ENCODE measurements around the gene LRFN2.

Gene LRFN2

DNA sequence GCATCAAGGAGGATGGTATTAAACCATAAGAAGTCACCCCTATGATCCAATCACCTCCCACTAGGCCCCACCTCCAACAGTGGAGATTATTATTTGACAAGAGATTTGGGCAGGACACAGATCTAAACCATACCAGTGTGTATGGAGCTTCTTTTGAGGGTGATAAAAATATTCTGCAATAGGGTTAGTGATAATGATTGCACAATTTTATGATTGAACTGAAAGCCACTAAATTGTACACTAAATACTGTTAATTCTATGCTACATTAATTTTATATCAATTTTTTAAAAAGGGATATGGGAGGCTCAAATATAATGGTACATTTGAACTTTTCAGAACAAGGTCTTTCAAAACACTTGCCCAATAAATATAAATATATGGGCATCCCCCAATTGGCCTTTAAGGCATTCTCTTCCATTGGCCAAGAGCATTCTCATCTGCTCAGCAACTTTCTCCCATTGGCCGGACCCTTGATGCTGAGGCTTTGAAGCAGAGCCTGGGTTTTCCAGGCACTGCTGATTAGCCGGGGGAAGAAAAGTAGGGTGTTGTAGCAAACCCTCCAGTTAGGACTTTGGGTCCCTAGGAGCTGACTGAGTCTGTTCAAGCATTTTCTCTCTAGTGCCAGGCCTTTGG is 209.9 kb downstream of the LRFN2 start:
- no peak for DNase-seq (ENCODE audit: low read depth)

DNA sequence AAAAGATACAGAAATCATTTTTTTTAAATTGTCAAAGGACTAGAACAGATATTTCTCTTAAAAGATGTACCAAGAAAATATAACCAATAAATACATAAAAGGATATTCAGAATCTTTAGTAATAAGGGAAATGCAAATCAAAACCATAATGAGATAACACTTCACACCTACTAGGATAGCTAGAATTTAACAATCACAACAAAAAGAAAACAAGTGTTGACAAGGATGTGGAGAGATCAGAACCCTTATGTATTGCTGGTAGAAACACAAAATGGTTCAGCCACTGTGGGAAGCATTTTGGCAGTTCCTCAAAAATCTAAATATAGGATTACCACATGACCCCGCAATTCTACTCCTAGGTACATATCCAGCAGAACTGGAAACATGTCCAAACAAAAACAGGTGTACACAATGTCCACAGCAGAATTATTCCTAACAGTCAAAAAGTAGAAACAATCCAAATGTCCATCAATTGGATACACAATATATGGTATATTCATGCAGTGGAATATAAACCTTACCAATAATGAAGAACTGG is 211.0 kb downstream of the LRFN2 start:
- no peak for DNase-seq (ENCODE audit: low read depth)

DNA sequence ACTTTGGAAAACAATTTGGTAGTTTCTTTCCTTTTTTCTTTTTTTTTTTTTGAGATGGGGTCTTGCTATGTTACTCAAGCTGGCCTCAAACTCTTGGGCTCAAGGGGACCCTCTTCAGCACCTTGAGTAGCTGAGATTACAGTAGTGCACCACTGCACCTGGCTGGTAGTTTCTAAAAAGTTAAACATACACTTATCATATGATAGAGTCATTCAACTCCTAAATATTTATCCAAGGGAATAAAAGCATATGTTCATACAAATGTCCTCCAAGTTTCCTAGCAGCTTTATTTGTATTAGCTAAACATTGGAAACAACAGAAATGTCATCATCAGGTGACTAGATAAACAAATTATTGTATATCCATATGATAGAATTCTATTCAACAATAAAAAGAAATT is 213.9 kb downstream of the LRFN2 start:
- no peak for DNase-seq (ENCODE audit: low read depth)

DNA sequence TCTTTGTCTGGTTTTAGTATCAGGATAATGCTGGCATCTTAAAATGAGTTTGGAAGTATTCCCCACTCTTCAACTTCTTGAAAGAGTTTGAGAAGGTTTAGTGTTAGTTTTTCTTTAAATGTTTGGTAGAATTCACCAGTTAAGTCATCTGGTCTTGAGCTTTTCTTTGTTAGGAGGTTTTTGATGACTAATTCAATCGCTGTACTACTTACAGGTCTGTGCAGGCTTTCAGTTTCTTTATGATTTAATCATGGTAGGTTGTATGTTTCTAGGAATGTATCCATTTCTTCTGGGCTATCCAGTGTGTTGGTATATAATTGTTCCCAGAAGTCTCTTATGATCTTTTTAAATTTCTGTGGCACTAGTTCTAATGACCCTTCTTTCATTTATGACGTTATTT is 215.5 kb downstream of the LRFN2 start:
- no peak for DNase-seq (ENCODE audit: low read depth)

DNA sequence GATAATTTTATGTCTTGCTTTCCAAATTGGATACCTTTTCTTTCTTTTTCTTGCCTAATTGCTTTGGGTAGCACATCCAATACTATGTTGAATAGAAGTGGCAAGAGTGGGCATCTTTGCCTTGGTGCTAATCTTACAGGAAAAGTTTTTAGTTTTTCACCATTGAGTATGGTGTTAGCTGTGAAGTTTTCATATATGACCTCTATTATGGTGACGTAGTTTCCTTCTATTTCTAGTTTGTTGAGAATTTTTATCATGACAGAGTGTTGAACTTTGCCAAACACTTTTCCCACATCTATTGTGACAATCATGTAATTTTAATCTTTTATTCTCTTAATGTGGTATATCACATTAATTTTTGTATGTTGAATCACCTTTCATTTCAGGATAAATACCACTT is 216.1 kb downstream of the LRFN2 start:
- DNase-seq (ENCODE audit: low read depth): no peak

DNA sequence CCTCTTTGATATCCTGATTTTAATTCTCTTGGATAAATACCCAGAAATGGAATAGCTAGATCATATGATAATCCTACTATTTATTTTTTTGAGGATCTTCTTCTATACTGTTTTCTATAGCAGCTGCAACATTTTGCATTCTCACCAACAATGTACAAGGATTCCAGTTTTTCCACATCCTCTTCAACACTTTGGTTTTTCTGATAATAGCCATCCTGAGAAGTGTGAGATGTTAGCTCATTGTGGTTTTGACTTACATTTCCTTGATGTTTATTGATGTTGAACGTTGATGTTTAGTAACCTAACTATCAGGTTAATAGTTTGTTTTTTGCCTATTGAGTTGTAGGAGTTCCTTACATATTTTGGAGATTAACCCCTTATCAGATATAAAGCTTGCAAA is 217.3 kb downstream of the LRFN2 start:
- no peak for DNase-seq (ENCODE audit: low read depth)

DNA sequence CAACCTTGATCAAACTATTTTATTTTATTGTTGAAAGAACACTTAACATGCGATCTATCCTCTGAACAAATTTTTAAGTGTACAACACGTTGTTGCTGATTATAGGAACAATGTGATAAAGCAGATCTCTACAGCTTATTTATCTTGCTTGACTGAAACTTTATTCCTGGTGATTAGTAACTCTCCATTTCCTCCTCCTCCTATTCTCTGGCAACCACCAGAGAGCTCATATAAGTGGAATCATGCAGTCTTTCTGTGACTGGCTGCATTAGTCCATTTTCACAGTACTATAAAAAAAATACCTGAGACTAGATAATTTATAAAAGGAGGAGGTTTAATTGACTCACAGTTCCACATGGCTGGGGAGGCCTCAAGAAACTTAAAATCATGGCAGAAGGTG is 218.1 kb downstream of the LRFN2 start:
- DNase-seq (ENCODE audit: low read depth): no peak

DNA sequence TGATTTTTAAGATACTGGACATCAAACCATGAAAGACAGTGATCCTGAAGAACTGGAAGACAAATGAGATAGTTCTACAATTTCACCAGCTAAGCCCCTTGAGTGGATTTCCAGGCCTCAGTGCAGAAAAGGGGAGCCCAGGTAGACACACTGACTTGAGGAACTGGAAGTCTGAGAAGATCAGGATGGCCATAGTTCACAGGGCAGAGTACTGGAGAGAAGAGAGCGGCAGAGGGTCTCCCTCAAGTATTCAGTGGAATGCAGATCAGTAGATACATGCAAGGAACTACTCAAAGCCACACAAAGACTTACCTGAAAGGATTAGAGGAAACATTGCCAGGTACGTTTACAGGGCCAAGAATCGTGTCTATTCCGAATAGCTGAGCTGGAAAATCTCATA is 224.3 kb downstream of the LRFN2 start:
- DNase-seq (ENCODE audit: low read depth): no peak

DNA sequence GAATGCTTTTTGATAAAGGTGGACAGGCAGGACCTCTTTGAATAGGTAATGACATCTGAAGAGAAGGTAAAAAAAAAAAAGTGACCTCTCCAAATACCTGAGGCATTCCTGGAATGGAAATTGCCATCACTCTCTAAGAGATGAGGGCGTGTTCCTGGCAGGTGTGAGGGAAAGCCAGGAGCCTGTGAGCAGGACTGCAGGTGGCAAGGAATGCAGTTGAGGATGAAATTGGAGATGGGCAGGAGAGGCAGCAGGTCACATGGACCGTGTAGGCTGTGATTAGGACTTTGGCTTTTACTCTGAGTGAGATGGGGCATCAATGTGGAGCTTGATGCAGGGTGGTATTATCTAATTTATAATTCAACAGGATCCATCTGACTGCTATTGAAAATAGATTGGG is 227.4 kb downstream of the LRFN2 start:
- DNase-seq (ENCODE audit: low read depth): no peak

DNA sequence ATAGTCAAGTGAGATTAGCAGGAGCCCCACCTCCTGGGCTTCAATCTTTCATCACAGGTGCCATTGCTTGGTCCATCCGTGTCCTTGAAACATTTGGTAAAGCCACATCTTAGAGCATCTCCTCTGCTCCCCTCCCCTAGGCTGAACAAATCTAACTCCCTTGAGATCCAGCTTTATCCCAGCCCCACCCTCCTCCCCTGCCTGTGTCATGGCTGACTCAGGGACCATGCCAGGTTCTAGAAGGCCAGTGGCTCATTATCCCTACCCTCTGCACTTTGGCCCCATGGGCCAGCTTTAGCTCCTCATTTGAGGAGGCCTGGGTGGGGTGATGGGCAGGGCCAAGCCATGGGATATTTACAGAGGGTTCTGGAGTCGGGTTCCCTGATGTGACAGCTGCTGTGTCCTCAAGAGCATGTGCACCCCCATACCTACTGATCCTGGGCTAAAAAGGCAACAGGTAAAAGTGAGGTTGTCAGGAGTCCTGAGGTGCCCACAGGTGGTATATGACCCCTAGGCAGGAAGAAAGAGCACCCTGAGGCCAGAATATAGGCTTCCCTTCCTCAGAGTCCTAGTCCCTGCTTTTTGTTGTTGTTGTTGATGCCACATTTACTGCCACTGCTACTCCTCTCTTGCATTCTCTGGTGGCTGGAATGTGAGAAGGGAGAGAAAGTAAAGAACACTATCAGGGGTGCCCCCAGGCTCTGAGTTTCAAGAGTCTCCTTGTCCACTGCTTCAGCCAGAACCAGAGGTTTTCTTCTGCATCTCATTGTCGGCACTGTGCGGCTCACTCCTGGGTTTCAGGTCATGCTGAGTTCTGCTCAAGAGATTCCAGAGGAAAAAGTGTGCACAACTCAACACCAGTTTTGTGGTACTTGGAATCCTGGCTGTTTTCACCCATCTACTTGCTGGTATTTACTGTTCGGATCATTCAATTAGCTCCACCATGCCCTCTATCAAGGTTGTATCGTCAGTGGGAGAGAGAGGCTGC is 228.4 kb downstream of the LRFN2 start:
- no peak for DNase-seq (ENCODE audit: low read depth)

DNA sequence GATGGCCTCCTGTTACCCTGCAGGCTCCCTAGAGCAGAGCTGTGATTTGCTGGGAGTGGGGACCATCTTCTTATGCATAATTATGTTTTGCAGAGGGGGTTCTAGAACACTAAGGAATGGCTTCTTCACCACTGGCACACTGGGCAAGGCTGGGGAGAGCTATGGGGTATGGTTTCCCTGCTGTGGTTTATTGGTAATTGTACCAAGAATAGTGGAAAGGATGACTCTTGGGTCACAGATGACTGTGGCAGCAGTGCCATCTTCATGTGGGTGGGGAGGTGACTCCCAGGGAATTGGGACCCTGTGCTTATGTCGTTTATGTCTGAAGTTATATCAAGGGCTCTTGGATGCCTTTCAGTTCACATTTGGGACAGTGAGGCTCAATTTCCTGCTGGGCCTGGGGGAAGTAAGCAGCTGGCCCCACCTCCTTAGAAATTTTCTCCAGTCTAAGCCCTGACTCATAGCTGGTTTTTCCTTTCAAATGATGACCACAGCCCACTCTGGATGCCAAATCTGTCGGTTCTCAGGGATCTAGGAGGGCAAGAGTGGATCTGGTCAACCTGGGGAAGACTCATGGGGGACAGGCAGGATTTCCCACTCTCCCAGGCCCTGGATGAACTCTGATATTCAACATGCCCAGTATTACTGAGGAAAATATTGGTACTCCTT is 230.8 kb downstream of the LRFN2 start:
- no peak for DNase-seq (ENCODE audit: low read depth)

DNA sequence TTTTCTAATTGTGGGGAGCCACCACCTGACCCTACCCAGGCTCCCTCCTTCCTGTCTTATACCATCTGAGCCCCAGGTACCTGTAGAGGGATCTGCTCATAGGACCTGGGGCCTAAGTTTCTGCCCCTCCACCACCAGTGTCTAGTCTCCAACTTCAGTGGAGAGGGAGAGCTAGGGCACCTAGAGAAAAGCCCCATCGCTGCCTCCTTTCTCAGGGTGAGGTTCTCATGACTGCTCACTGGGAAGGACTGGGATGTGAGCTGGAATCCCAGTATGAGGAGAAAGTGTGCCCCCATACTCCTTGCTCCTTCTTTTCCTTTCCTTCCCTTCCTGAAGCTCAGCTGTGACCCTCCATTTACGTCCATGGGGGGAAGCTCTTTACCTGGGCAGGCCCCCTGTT is 231.6 kb downstream of the LRFN2 start:
- DNase-seq (ENCODE audit: low read depth): no peak

DNA sequence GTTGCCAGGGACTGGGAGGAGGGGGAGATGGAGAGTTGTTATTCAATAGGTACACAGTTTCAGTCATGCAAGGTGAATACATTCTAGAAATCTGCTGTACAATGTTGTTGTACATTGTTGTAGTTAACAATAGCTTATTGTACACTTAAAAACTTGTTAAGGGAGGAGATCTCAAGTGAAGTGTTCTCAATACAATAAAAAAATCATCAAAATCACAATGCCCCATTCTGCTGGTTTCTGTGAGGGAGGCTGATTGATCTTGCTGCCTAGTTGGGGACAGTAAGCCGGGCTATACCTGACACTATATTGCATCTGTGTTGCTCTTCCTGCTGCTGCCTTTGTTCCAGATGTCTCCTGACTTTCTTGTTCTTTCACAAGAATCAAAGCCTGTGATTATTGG is 232.1 kb downstream of the LRFN2 start:
- no peak for DNase-seq (ENCODE audit: low read depth)

DNA sequence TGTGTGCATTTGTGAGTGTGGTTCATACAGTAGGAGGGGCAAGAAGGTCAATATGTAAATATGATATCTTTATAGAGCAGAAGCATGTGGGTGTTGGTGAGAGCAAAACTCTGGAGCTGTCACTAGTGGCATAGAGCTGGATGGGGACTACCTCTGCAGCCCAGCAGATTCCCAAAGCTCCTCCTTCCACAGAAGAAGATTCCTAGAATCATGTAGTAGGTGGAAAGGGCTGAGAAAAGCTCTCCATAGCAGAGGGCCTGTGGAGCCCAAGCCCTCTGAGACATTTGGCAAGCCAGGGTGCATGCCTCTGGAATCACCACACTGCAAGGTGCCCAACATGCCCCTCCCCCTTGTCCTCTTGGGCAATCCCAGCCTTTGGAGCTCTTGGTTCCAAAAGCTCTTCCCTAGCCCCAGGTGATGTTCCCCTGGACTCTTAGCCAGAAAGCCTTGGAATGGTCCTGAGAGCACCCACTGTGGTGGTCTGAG is 233.2 kb downstream of the LRFN2 start:
- DNase-seq (ENCODE audit: low read depth): no peak

DNA sequence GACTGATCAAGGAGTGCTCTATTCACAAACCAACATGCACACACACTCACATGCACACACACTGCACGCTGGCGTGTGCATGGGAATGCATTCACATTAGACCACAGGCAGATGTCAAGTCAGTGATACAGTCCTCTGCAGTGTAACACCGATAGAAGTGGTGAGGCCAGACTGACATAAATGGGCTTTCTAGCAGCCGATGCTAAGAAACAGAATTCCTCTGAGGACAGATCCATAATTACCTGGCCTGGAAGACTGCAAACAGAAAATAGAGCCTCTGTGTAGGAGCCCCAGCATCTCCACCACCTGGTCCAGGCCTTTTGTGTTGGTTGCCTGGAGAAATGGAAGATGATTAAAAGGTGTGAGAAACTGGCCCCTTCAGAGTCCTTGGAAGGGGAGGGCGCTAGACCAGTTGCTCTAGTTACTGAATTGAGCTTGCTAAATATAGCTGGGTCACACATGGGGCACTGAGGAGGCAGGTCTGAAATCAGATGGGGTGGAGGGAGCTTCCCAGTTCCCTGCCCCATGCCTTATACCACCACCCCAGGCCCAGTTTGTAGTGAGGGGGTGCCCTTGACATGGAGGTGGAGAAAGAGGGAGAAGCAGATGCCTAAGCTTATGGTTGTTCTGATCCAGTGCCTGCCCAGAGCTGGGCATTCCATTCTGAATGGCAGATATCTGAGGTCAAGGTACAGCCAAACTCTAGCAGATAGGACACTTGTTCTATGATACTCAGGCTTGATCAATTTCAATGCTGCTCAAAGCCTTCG is 233.8 kb downstream of the LRFN2 start:
- no peak for DNase-seq (ENCODE audit: low read depth)

DNA sequence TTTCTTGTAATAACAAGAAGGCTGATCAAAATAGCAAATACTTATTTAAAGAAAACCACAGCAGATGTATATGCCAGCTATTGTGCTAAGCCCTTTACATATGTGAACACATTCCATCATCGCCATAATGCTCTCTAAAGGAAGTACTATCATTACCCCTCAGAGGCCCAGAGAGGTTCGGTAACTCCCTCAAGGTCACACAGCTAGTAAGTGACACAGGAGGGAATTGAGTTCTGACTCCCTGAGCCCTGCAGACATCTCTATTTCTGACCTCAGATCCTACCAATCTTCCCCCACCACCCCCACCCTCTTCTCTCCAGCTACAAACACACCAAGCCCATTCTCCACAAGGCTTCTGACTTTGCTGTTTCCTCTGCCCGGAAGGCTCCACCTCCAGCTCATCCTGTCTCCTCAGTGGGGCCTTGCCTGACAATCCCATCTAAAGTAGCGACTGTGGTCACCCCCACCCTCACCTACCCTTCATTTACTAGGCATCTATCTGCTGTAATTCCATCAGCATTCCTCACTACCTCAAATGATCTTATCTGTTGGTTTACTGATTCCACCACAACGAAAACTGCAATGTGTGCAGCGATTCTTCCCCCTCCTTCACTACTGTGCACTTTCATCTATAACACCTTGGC is 234.5 kb downstream of the LRFN2 start:
- no peak for DNase-seq (ENCODE audit: low read depth)

DNA sequence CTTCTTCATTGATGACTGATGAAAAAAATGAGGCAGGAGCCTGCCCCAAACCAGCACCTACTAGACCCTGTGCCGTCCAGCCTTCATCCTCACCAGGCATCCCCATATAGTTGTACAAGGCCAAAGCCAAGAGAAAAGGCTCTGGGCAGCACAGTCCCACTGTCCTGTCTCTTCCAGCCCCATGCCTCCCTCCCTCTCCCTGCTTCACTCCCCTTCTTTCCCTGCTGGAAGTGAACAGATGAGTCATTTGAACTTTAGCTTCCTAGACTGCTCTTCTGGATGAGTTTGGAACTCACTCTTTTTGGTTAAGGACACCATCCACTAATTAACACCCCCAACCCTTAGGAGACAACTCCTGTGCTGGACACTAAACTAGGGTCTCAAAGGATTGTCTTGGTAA is 235.2 kb downstream of the LRFN2 start:
- DNase-seq (ENCODE audit: low read depth): no peak

DNA sequence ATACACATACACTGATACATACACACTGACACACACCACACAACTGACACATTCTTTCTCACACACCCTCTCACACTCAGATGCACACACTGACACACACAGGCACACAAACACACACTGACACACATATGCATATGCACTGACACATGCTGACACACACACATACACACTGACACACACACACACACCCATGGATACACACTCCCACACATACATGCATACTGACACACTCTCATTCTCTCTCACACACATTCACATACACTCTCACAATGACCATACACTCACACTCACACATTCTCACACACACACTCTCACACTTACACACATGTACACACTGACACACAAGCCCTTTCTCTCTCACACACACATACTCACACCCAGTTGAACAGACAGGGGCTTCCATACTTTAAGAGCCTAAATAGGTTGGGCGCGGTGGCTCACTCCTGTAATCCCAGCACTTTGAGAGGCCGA is 236.4 kb downstream of the LRFN2 start:
- DNase-seq (ENCODE audit: low read depth): no peak

DNA sequence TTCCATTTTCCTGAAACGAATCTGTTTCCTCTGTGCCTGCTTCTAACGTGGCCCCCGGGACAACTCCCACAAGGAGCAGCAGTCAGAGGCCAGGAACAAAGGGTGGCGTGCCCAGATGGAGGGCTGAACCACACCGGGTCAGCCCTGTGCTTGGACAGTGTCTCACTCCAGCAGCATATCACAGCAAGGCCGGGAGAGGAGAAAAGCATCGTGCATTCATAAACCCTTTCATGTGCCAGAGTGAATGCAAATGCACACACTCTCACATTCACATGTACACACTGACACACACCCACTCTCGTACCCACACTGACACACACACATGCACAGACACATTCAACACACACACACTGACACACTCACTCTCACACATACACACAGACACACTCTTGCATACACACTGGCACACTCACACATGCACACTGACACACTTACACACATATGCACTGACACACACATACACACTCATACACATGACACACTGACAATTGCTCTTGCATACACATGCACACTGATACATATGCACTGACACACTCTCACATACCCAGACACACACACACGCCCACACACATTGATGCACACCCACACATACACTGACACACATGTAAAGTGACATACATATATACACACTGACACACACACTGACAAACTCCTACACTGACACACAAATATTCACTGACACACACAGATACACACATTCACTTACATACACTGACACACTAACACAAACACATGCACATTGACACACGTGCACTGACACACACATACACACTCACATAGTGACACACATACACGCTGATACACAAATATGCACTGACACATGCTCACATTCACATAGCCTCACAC is 237.0 kb downstream of the LRFN2 start:
- no peak for DNase-seq (ENCODE audit: low read depth)

Measured in GM04503 (cell line).